Nephron (organoid): ENCODE data around the gene LYPD3.

ENCODE experiments used
- H3K27ac Mint-ChIP-seq, 3 experiments: 2 replicates each; pipeline ENCODE4 v1.8.0; 2020; ENCODE audit warnings: mixed read lengths in 3 of 3, mild to moderate bottlenecking in 2 of 3, moderate library complexity in 1 of 3
- H3K27me3 Mint-ChIP-seq: 2 replicates; pipeline ENCODE4 v1.8.0; 2021; ENCODE audit warnings: low read depth, mild to moderate bottlenecking, moderate library complexity, mixed read lengths
- H3K36me3 Mint-ChIP-seq: 2 replicates; pipeline ENCODE4 v1.8.0; 2020; ENCODE audit warnings: low read depth, mixed read lengths
- H3K4me1 Mint-ChIP-seq: 2 replicates; pipeline ENCODE4 v1.8.0; 2020; ENCODE audit warnings: mixed read lengths
- H3K4me3 Mint-ChIP-seq, 3 experiments: 2 replicates each; pipeline ENCODE4 v1.8.0; 2020; ENCODE audit warnings: mild to moderate bottlenecking in 3 of 3, mixed read lengths in 3 of 3, moderate library complexity in 2 of 3
- H3K9me3 Mint-ChIP-seq: 2 replicates; pipeline ENCODE4 v1.8.0; 2020; ENCODE audit warnings: mixed read lengths
- CTCF ChIP-seq, 3 experiments: fragments of 200-600 bp; sonication (generic); IDR thresholded peaks; one replicate each; pipeline ENCODE4 v1.5.0; 2021; ENCODE audit warnings: antibody characterized with exemption in 3 of 3; ENCODE audit not compliant: unreplicated experiment in 3 of 3

The LYPD3 gene

GRCh38 chr19:43425567-43426392 is 39.6 kb downstream of the LYPD3 start:
- Mint-ChIP-seq H3K27me3 (peaks cover 4% of the 10 kb centered on the region), H3K9me3 (no peaks in the 10 kb centered on the region), H3K27ac (no peak overlapping the region), H3K36me3 (no peaks in the 10 kb centered on the region), H3K4me3 (no peak overlapping the region), H3K4me1 (no peaks in the 10 kb centered on the region)
- TF ChIP-seq CTCF (IDR thresholded peaks at IDR 0.05; ENCODE audit: unreplicated experiment in 3 of 3), result peak; percentile 39 to 47 (median 44)

- TF ChIP-seq CTCF (IDR thresholded peaks at IDR 0.05; ENCODE audit: unreplicated experiment in 3 of 3), result no peak
- no peaks in the 10 kb centered on the region for H3K36me3 Mint-ChIP-seq
- H3K27ac Mint-ChIP-seq, result no peak overlapping the region
- no peak overlapping the region for H3K4me3 Mint-ChIP-seq
- no peaks in the 10 kb centered on the region for H3K4me1 Mint-ChIP-seq
- peaks cover 4% of the 10 kb centered on the region for H3K27me3 Mint-ChIP-seq
- no peaks in the 10 kb centered on the region for H3K9me3 Mint-ChIP-seq
Measured at GRCh38 chr19:43423779-43424178, 41.6 kb downstream of the LYPD3 start.

- Mint-ChIP-seq H3K27me3 (peaks cover 9% of the 10 kb centered on the region), H3K4me1 (no peaks in the 10 kb centered on the region), H3K4me3 (no peak overlapping the region), H3K36me3 (no peaks in the 10 kb centered on the region), H3K27ac (no peak overlapping the region), H3K9me3 (no peaks in the 10 kb centered on the region)
- TF ChIP-seq CTCF (IDR thresholded peaks at IDR 0.05; ENCODE audit: unreplicated experiment in 3 of 3), result no peak
Measured at GRCh38 chr19:43422689-43423066, 42.7 kb downstream of the LYPD3 start.

GRCh38 chr19:43422000-43422688 is 43.3 kb downstream of the LYPD3 start:
- Mint-ChIP-seq H3K36me3 (no peaks in the 10 kb centered on the region), H3K27ac (no peak overlapping the region), H3K9me3 (no peaks in the 10 kb centered on the region), H3K27me3 (peaks cover 9% of the 10 kb centered on the region), H3K4me3 (no peak overlapping the region), H3K4me1 (no peaks in the 10 kb centered on the region)
- no peak for TF ChIP-seq CTCF (IDR thresholded peaks at IDR 0.05; ENCODE audit: unreplicated experiment in 3 of 3)

- H3K4me3 Mint-ChIP-seq, result no peak overlapping the region
- TF ChIP-seq CTCF (IDR thresholded peaks at IDR 0.05; ENCODE audit: unreplicated experiment in 3 of 3), result no peak
- H3K9me3 Mint-ChIP-seq, result peaks cover under 1% of the 10 kb centered on the region
- peaks cover 9% of the 10 kb centered on the region for H3K27me3 Mint-ChIP-seq
- no peak overlapping the region for H3K27ac Mint-ChIP-seq
- no peaks in the 10 kb centered on the region for H3K4me1 Mint-ChIP-seq
- H3K36me3 Mint-ChIP-seq, result no peaks in the 10 kb centered on the region
Measured at GRCh38 chr19:43420954-43421353, 44.5 kb downstream of the LYPD3 start.
